T-helper 2 cell (primary cell): ENCODE data around the gene LAMC3.

ENCODE experiments used
- DNase-seq, 5 experiments: peaks; one replicate each; pipeline versions ENCODE4 v3.0.0 to v3.0.0-alpha.2; 2012 to 2022

LAMC3 gene

DNA sequence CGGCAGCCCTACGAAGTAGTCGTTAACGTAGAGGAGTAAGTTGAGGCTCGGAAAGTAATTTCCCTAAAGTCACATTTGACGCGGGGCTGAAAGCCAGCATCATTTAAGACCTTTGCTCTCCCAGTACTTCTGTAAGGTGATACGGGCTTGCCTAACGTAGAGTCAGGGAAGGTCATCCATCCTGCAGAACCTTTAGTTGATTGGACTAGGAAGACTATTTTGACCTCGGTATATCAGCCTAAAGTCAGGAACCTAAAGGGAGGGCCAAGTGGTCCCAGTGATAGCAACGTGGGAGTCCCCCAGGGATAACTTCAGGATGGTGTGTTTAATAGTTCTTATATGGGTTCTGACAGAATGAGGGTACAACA, 117.1 kb downstream of the LAMC3 start:
- DNase-seq = no peak

DNA sequence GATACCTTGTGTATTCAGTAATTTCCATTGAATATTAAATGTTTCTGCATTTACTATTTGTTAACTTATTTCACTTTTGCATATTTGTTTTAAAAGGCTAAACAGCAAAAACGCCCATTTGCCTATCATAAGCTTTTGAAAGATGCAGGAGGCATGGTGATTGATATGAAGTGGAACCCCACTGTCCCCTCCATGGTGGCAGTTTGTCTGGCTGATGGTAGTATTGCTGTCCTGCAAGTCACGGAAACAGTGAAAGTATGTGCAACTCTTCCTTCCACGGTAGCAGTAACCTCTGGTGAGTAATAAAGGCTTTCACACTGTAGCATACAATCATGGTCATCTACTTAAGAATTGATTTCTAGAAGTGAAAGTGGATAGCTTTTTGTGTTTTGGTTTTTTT, 120.2 kb downstream of the LAMC3 start:
- no peak for DNase-seq

- DNase-seq = no peak
Measured at GRCh38 chr9:131138676-131139075, 129.7 kb downstream of the LAMC3 start.

DNA sequence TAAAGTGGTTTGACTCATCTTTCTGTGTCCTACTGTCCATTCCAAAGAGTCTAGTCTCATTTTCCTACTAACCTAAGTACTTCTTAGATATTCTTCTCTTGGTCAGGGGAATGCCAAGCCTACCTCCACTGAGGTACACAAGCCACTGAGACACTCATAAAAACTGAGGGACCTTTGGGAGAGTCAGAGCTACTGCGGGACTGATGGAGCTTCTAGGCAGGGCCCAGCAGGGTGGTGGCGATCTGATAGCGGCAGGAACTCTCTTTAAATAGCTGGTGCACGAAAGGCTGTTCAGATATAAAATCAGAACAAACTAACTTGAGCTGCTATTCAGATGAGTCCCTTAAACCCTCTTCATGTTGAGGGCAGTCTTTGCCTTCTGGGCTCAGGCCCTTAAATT, 131.1 kb downstream of the LAMC3 start:
- DNase-seq = no peak

DNA sequence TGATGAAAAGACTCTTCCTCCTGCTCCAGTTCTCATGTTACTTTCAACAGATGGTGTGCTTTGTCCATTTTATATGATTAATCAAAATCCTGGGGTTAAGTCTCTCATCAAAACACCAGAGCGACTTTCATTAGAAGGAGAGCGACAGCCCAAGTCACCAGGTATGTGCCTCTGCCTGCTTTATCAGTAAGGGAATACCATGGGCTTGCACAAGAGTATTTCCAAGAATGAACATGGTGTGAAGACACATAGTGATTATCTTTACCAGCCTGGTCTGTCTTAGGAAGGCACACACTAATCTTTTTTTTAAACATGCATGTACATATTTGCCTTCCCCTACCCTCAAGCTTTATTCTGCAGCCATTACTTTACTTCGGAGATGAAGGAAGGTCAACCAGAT, 131.6 kb downstream of the LAMC3 start:
- DNase-seq = no peak

DNA sequence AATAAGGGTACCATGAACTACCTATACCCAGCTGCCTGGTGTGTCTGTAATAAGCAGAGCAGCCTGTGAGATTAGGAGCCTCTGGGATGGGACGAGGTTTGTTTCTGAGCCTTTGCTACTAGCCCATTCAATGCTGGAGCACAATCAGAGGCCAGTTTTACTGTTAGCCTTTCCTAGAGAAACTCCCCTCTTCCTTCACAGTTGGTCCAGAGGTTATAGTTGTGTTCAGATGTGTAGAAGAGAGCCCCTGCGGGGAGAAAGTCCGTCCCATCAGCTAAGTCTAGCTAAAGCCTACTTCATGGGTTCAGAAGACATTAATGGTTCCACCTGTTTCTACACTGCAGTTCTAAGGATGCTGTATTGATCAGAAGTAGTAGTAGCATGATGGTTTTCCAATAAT, 133.2 kb downstream of the LAMC3 start:
- no peak for DNase-seq
